Measurements from ENCODE around the gene ADAP1.

DNA sequence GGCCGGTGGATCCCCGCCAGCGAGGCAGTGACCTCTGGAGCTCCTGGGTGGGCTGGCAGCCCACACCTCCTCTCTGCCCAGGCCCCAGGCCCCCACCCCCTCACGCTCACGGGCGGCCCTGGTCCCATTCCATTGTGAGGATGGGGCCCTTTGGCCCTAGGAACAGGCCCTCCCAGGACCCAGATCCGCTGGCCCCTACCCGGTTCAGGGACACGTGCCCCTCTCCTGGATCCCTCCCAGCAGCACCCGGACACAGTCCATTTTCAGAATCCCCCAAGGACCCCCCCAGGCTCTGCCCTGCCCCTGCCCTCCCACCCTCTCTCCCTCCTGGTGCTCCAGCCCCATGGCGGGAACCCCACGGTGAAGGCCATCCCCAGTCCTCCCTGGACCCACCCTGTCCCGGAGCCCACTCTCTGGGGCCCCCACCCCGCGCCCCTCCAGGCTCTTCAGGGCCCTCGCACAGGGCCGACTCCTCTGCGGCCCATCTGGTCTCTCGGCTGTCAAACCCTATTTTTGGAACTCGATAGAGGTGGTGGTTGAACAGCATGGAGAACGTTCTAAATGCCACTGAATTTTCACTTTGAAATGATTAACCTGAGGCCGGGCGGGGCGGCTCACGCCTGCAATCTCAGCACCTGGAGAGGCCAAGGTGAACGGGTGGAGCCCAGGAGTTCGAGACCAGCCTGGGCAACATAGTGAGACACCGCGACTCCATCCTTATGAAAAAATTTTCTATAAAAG lies 8.1 kb downstream of the ADAP1 start:
- TF ChIP-seq, protein P1, sequence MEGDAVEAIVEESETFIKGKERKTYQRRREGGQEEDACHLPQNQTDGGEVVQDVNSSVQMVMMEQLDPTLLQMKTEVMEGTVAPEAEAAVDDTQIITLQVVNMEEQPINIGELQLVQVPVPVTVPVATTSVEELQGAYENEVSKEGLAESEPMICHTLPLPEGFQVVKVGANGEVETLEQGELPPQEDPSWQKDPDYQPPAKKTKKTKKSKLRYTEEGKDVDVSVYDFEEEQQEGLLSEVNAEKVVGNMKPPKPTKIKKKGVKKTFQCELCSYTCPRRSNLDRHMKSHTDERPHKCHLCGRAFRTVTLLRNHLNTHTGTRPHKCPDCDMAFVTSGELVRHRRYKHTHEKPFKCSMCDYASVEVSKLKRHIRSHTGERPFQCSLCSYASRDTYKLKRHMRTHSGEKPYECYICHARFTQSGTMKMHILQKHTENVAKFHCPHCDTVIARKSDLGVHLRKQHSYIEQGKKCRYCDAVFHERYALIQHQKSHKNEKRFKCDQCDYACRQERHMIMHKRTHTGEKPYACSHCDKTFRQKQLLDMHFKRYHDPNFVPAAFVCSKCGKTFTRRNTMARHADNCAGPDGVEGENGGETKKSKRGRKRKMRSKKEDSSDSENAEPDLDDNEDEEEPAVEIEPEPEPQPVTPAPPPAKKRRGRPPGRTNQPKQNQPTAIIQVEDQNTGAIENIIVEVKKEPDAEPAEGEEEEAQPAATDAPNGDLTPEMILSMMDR (conservative IDR thresholded peaks at IDR 0.05; ENCODE audit: low read length) = no peak
- no peak for TF ChIP-seq EZH2phosphoT487 (IDR thresholded peaks at IDR 0.05; ENCODE audit: borderline replicate concordance)

Measured in Loucy (cell line).